ENCODE measurements around the gene MIEF1.

Gene MIEF1

DNA sequence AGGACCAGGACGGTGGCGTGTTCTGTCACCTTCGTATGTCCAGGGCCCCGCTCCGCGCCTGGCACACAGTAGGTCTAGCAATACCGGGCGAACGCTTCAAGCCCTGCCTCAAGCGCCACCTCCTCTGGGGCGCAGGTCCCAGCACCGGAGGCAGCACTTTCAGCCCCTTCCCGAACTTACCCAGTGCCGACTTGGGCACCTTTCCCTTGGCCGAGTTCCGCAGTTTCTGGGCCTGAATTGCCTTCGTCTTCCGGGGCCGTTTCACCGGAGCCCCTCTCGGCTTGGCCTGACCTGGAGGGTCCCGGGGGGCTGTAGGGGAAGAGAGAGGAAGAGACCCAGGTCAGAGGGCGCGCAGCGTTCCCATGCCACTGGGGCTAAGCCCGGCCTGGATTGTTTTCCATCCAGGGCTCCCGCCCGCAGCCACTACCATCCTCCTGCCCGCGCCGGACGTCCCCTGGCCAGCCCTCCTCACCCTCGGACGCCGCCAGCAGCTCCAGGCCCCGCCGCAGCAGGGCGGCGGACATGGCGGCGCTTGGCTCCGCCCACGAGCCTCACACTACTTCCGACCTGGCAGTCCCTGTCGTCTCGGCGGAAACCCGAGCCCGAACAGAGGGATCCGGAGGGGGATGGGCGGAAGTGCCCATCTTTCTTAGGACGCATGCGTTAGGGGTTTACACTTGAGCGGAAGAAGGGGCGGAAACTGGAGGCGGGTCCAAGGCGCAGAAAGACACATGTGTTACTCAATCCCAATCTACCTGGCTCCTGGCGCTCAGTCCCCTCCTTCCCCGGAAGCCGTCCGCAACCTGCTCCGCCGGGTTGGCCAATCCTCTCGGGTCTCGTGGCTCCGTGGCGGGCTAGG is 30.4 kb downstream of the MIEF1 start, which contains the start of gene RPS19BP1:
Gene RPS19BP1, minus strand, starts transcription at position 534 of the 859 bp plus-strand sequence. Its CDS starts 10 bp downstream, at position 524.
- DNase-seq: peak; percentile 98

GRCh38 chr22:39534092-39534506 is 32.0 kb downstream of the MIEF1 start:
- no peak for DNase-seq

DNA sequence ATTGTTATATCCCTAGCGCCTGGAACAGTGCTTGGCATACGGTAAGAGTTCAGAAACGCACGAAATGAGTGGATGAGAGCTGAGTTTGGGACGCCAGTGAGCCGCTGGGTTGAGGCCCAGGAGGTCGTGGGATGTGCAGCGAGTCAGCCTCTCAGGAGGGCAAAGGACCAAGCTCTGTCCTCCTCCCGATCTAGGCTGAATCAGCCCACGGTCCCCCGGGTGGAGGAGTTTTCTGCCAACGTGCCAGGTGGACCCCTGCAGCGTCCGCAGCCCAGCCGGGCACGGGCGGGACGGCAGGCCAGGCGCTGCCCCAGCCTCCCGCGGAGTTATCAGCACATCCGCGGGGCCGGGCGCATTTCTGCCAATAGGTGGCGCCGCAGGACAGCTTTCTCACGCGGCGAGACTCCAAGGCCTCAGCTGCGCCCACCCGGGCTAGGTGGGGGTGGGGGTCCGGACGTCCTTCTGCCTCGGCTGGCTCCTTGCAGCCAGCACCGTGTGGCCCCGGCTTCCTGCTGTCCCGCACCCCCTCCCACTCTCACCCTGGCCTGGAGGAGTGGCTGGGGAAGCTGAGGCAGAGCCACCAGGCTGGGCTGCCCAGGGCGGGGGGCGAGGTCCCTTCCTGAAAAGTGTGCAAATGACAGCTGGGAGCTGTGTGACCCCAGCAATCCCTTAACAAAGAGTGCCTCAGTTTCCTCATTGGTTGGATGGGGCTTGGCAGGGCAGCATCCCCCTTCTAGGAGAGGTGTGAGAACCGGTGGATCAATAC is 32.7 kb downstream of the MIEF1 start:
- DNase-seq: no peak

GRCh38 chr22:39535357-39535725 is 33.3 kb downstream of the MIEF1 start:
- DNase-seq: no peak

DNA sequence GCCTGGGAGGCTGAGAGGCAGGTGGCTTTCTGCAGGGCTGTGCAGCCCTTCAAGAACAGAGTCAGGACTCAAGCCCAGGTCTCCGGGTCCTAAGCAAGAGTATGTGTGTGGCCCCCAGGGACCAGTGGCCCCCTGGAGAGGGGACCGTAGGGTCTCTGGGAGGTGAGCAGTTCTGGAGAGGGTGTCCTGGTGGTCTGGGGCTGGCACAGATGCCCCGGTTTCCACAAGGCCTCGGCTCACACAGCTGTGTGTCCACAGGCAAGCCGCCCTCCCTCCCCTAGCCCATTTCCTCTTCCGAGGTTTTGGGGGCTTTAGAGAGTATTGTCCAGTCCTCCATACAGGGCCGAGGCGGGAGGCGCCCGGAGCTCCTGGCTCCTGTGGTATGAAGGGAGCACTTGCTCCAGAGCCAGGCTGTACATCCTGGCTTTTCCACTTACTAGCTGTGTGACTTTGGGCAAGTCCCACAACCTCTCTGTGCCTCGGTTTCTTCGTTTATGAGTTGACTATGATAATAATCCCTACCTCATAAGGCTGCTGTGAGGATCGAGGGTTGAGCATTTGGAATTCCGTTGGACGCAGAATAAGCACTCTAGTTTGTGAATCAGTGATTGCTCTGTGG is 33.9 kb downstream of the MIEF1 start:
- DNase-seq: no peak

DNA sequence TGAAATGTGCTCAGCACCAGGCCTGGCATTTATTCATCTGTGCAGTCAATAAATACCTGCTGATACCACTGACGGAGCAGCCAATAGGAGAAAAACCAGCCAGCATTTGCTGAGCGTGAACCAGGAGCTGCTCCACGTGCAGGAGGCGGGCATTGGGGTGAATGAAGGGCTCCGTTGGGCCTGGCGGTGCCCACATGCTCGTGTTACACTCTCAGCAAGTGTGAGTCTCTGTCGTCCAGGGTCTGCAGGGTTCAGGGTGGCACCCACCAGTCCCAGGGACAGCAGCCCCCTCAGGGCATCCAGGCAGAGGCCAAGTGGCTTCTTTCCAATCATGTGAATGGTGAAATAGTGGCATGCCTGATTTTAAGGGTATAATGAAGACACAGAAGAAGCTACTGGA is 34.6 kb downstream of the MIEF1 start:
- DNase-seq: no peak

DNA sequence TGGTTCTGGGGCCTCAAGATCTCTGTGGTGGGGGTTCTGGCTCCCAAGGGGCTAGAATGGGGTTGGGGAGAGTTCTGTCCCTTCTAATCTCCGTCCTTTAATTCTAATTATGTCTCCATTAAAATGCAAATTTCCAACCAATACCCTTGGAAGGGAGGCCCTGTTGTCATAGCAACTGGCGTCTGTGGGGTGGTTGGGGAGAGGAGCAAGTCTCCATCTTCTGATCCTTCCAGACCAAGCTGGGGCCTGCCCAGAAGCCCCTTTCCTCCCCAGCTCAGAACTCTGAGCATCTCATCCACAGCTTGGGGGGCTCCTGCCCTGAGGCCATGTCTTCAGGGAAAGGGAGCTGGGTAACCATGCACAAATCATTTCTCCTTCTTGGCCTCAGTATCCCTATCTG is 35.9 kb downstream of the MIEF1 start:
- DNase-seq: no peak

DNA sequence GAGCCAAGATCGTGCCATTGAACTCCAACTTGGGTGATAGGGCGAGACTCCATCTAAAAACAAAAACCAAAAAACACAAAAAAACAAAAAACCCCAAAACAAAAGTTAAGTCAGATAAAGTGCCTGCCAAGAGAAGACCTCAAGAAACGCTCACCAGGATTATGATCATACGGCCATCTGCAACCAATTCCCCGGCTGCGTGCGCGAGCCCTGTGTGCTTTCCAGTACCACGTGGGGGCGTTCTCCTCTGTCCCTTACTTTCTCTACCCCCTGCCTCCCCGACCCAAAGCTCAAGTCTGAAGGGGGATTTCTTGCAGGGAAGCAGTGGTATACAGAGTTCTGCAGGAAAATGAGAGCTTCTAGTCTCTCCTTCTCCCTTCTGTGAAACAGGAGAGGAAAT is 41.0 kb downstream of the MIEF1 start:
- no peak for DNase-seq

DNA sequence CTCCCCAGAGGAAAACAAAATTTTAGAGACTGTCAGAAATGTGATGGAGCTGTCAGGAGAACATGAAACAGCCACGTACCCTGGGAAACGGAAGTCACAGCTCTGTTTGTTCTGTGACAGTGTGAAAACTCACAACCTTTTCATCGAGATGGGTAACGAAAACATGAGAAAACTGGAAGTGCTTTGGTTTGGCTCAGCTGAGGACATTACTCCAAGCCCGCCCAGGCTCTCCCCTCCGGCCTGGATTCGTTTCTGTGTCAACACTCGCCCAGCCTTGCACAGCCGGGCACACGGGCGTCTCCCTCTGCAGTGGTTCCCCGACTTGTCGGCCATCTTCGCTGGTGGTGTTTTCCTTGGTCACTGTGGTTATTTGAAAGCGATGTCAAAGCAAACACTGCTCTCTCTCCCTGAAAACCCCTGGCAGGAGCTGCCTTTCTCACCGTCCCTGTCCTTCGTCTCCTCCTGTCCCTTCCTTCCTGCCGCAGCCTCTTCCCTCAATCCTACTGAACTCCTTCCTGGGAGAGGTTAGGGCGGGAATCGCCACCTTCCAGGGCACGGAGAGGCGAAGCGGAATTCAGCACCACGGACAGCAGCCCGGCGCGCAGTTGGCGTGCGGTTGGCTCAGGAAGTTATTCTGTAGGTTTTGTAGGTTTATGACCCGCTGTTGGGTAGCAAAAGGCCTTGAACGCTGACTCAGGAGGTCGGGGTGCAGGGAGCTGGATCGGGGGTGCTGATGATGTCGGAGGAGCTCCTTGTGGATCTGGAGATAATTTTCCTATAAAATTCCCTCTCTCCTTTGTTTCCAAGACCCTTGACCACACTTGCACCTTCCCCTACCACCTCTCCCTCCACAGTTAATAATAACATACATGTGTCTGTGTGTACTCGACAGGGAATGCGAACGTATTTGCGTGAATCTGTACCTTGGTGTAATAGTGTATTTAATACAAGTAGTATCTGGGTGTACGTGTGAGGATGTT is 43.6 kb downstream of the MIEF1 start:
- no peak for DNase-seq

DNA sequence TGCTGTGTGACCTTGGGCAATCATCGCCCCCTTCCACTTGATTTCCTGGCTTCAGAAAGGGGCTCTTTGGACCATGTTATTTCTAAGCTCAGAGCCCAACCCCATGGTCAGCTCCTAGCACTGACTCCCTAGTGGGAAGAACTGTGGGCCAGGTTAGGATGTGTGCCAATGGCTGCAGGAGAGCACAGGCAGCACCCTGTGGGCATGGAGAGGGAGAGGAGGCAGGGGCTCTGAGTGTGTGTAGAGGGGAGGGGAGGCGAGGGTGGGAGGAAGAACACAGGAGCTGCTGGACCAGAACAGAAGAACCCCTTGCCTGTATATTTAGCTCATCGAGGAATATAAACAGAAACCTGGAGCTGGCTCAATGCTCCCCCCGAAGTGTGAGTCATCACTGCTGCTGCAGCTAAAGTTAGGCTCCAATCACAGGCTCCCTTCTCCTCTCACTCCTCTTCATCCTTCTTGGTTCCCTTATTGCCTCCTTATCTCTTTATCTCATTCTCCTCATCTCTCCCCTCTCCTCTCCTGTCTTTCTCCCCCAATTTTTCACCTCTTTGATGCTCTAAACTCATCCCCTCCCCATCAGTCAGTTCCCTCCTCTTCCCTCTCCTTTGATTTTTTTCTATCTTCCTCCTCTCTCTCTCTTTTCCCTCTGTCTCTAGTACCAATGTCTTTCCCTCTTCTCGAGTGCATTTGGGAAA is 44.9 kb downstream of the MIEF1 start:
- DNase-seq: no peak

DNA sequence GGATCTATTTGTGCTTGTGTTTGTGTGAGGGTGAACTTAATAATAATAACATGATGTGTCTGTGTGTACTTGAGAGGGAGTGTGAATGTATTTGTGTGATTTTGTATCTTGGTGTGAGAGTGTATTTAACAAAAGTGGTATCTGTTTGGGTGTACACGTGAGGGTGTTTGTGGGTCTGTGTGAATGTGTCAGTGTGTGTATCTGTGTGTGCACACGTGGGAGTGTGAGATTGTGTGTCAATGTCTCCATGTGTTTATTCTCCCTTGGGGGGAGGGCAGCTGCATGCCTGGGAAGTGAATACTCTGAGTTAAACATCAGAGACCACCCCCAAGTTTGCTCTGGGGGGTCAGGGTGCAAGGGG is 45.5 kb downstream of the MIEF1 start:
- DNase-seq: no peak

- no peak for DNase-seq
These were observed 51.3 kb downstream of the MIEF1 start for GRCh38 chr22:39553429-39553828.

DNA sequence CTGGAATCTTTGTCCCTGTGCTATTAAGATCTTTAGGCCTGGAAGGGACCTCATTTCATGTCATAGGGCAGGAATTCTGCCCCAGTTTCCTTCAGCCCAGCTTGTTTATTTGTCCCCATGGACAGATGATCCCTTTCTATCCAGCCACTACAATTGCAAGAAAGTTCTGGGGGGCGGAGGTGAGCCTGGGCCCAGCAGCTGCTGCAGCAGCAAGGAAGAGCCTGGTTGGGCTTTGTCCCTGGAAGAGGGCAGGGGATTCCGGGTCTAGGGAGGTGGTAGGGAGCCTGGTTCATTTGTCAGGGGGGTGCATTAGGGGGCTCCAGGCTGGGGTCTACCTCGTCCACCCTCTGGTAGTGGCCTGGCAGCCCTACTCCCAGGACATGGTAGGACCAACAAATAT is 52.1 kb downstream of the MIEF1 start:
- no peak for DNase-seq

- no peak for DNase-seq
These were observed 55.1 kb downstream of the MIEF1 start for GRCh38 chr22:39556970-39557841.

DNA sequence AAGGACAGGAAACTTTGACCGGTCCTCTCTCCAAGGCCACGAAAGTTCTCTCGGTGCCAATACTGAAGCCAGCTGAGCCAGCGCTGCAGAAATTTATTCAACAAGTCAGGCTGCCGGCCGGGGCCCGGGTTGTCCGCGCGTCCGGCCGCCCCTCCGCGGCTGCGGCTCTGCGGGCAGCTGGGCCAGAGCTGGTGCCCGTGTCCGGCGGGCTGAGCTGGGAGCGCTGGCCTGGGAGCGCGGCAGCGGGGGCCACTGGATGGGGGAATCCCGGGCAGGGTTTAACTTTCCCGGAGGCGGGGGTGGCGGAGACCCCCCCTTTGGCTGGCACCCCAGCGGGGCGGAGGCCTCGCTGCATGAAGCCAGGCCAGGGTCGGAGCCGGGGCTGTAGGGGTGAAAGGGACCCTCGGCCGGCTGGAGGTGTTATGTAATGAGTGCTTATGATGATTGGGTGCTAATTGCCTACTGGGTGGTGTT is 56.2 kb downstream of the MIEF1 start:
- DNase-seq: no peak

DNA sequence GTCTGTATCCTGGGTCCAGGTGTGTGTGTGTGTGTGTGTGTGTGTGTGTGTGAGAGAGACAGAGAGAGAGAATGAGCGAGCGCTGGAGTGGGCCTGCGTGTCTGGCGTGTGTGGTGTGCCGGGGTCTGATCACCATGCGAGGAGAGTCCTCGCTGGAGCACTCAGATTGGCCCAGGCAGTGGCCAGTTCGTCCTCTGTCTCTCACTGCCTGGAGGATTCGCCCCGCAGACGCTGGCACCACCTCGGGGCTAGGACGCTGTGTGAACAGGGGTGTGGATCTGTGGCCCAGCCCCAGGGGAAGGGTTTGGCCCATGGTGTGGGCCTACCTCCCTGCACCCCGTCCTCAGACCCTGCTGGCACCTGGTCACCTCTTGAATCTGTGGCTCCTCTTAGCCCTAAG is 56.9 kb downstream of the MIEF1 start:
- no peak for DNase-seq

DNA sequence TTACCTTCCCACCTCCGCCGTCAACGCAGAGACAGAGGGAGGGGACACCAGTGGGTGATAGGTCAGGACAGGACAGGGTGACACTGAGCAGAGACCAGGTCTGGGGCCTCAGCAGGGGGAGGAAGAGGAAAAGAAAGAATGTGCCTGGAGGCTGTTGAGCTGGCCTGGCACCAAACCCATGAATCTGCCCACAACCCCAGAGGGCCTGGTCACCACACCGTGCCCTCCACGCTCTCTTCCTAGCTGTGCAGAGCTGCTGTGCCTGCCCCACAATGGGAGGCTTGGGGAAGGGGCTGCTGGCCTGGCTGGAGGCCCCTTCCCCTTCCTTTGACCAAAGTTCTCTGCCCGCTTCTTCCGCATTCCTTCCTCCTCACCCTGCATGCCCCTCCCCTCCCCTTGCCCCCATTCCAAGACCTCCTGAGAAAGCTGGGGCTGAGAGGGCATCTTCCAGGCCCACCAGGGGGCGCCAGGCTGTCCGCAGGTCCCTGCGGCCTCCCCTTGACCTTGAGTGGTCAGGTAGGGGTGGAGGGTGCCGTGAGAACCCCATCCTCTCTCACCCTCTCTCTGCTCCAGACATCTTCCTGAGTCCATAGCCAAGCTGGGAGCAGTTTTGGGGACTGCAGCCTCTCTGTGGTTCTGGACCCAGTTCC is 57.5 kb downstream of the MIEF1 start:
- no peak for DNase-seq

GRCh38 chr22:39560127-39560526 is 58.0 kb downstream of the MIEF1 start:
- DNase-seq: no peak

- DNase-seq: no peak
These were observed 60.9 kb downstream of the MIEF1 start for GRCh38 chr22:39562839-39563489.
